GM12878 (cell line): ENCODE measurements around the gene SMIM21. TPM values are rescaled to one million over a fixed set of nuclear protein-coding genes. Genes with fewer than 3 reads are reported as not detected.

Experiments
- ATAC-seq: fragments of 200-7000 bp; cut with Tn5 transposase; 3 replicates; pipeline ENCODE4 v1.9.1; 2020; ENCODE audit warnings: mild to moderate bottlenecking, moderate library complexity
- BruUV-seq: library from RNA; stranded (reverse); fragments of 400-500 nt; replicated peaks from 2 replicates; lab custom pipeline; 2021; lab: Mats Ljungman, UMichigan
- CTCF ChIA-PET: fragments of 300-600 bp; sonication (Branson Sonifier 250); formaldehyde crosslinking; extraction: SDS; loops from one replicate; lab custom pipeline; 2021; ENCODE audit warnings: inconsistent platforms; lab: Yijun Ruan, JAX
- POLR2A ChIA-PET: fragments of 350-600 bp; formaldehyde crosslinking; extraction: SDS; loops from one replicate; lab custom pipeline; 2021; ENCODE audit warnings: inconsistent platforms; lab: Charles Lee
- RAD21 ChIA-PET: fragments of 300-600 bp; sonication (Branson Sonifier 250); formaldehyde crosslinking; loops from one replicate; lab custom pipeline; 2023; ENCODE audit warnings: antibody characterized with exemption; ENCODE audit not compliant: unreplicated experiment; lab: Charles Lee
- SMC1A ChIA-PET: fragments of 300-600 bp; sonication (Branson Sonifier 250); formaldehyde crosslinking; loops from one replicate; lab custom pipeline; 2023; ENCODE audit not compliant: unreplicated experiment, uncharacterized antibody; lab: Charles Lee
- DNase-seq: peaks from one replicate; pipeline ENCODE4 v3.0.0-alpha.2; 2011; ENCODE audit warnings: low read depth, low spot score
- FAIRE-seq: peaks from 3 replicates; lab custom pipeline; 2011; peaks lifted over from hg19 to GRCh38; lab: Jason Lieb, UNC
- H2AFZ ChIP-seq: 2 replicates; pipeline ENCODE4 v1.6.0; 2011; ENCODE audit warnings: low read depth, low read length, control low read depth; ENCODE audit not compliant: control insufficient read depth
- H3K27ac ChIP-seq: 2 replicates; pipeline ENCODE4 v1.5.1; 2011; ENCODE audit warnings: control low read depth; ENCODE audit not compliant: control insufficient read depth, insufficient read depth
- H3K27me3 ChIP-seq, 2 experiments: replicated peaks in 1 of 2; 2 replicates each; pipeline versions ENCODE4 v1.6.0 to v1.6.1; 2011; ENCODE audit warnings: low read length in 1 of 2; ENCODE audit not compliant: control insufficient read depth in 2 of 2, insufficient read depth in 2 of 2
- H3K36me3 ChIP-seq, 2 experiments: 2 replicates each; pipeline ENCODE4 v1.5.1; 2011; ENCODE audit warnings: low read length in 1 of 2; ENCODE audit not compliant: control insufficient read depth in 2 of 2, insufficient read depth in 2 of 2
- H3K4me1 ChIP-seq: 2 replicates; pipeline ENCODE4 v1.6.1; 2011; ENCODE audit warnings: mild to moderate bottlenecking, low read length, moderate library complexity, mixed read lengths; ENCODE audit not compliant: control insufficient read depth, insufficient read depth
- H3K4me2 ChIP-seq: 2 replicates; pipeline ENCODE4 v1.6.0; 2011; ENCODE audit warnings: control low read depth; ENCODE audit not compliant: control insufficient read depth, insufficient read depth
- H3K4me3 ChIP-seq: fragments of 200-600 bp; sonication (generic); 2 replicates; pipeline ENCODE4 v1.5.1; 2016
- H3K79me2 ChIP-seq: 2 replicates; pipeline ENCODE4 v1.6.0; 2011; ENCODE audit warnings: low read length; ENCODE audit not compliant: control insufficient read depth, insufficient read depth
- H3K9ac ChIP-seq: 2 replicates; pipeline ENCODE4 v1.8.0; 2011; ENCODE audit warnings: low read length, control low read depth, mixed read lengths; ENCODE audit not compliant: control insufficient read depth, insufficient read depth
- H3K9me3 ChIP-seq: replicated peaks from 3 replicates; pipeline ENCODE4 v1.5.1; 2011; ENCODE audit warnings: mild to moderate bottlenecking, low read length; ENCODE audit not compliant: control insufficient read depth, insufficient read depth
- H4K20me1 ChIP-seq: 2 replicates; pipeline ENCODE4 v1.6.0; 2011; ENCODE audit not compliant: control insufficient read depth, insufficient read depth
- CBX5 ChIP-seq: sonication (generic); IDR thresholded peaks from 2 replicates; pipeline ENCODE4 v1.6.1; 2016; ENCODE audit warnings: low read depth, moderate library complexity, mild to moderate bottlenecking, inconsistent platforms
- CHD1 ChIP-seq: IDR thresholded peaks from 2 replicates; pipeline ENCODE4 v1.6.1; 2012; ENCODE audit warnings: low read depth, low read length, improper control_type of control experiment
- CREM ChIP-seq: IDR thresholded peaks from 2 replicates; pipeline ENCODE4 v1.6.1; 2014; ENCODE audit warnings: antibody characterized with exemption, low read depth
- GABPA ChIP-seq: IDR thresholded peaks from 2 replicates; pipeline ENCODE4 v1.6.1; 2014; ENCODE audit warnings: antibody characterized with exemption, low read depth, mild to moderate bottlenecking, inconsistent platforms
- HCFC1 ChIP-seq: fragments of 150-350 bp; IDR thresholded peaks from 2 replicates; pipeline ENCODE4 v1.6.1; 2014; ENCODE audit warnings: low read length
- NR2C2 ChIP-seq: IDR thresholded peaks from 2 replicates; pipeline ENCODE4 v1.6.1; 2011; ENCODE audit warnings: borderline replicate concordance, low read depth; ENCODE audit not compliant: control insufficient read depth, insufficient read length
- PRDM15 ChIP-seq: fragments of 450-650 bp; formaldehyde crosslinking; IDR thresholded peaks from 2 replicates; pipeline ENCODE4 v1.4.0; 2020; ENCODE audit warnings: mild to moderate bottlenecking, moderate library complexity
- SIN3A ChIP-seq: IDR thresholded peaks from 2 replicates; pipeline ENCODE4 v1.6.1; 2012; ENCODE audit warnings: low read depth, low read length, improper control_type of control experiment
- ZBTB33 ChIP-seq: fragments of 450-650 bp; IDR thresholded peaks from 2 replicates; pipeline ENCODE4 v1.6.1; 2017; ENCODE audit warnings: mild to moderate bottlenecking
- WGBS: methylation state at CpG from one replicate; pipeline ENCODE4 v1.1.6; 2016; ENCODE audit warnings: low lambda C conversion rate; ENCODE audit not compliant: insufficient replicate concordance, insufficient coverage; ENCODE audit errors: missing lambda C conversion rate; 5-methylcytosine and 5-hydroxymethylcytosine counted together
- in situ Hi-C: fragments of 300-500 bp; cut with MboI; formaldehyde crosslinking; loops from 9 replicates; pipeline ENCODE4 v1.14.3; 2018; ENCODE audit warnings: mixed read lengths
- intact Hi-C: fragments of 100-400 bp; cut with micrococcal nuclease; formaldehyde crosslinking; loops from one replicate; pipeline ENCODE4 v1.14.2; 2022; ENCODE audit not compliant: unreplicated experiment
- polyA plus RNA-seq, 11 experiments: library from polyadenylated mRNA; depleted of rRNA in 4 of 11; unstranded in 6 of 11; stranded (reverse) in 5 of 11; fragments of >200 nt; fragmentation: Nextera tagmentation in 4 of 11; fragmentation: Illumina TruSeq in 1 of 11; extraction: Ambion mirVana in 4 of 11; extraction: Trizol in 1 of 11; gene quantifications; 1 replicate in 1 of 11; 2 replicates in 10 of 11; pipeline versions ENCODE4 v1.2.1 to v1.2.3, GENCODE V29; 2011 to 2016; ENCODE audit warnings: inconsistent platforms in 2 of 11, missing spikeins in 2 of 11, low read depth in 1 of 11
- total RNA-seq, 4 experiments: library from RNA; depleted of rRNA in 3 of 4; stranded (reverse); fragments of >200 nt in 3 of 4; fragmentation: Illumina TruSeq in 1 of 4; extraction: Trizol in 1 of 4; gene quantifications; 2 replicates each; pipeline versions ENCODE4 v1.2.1 to v1.2.3, GENCODE V29; 2013 to 2021
- TF ChIP-seq, protein P1 (sequence below): IDR thresholded peaks from 2 replicates; pipeline ENCODE4 v1.6.1; 2012; ENCODE audit warnings: improper control_type of control experiment, low read depth, low read length; ENCODE audit not compliant: insufficient replicate concordance

Gene SMIM21
- total and polyA plus RNA-seq, 10 of the 15 experiments (the other 5 are each of a cell fraction or from before 2014, with no cell fraction given) = not detected

DNA sequence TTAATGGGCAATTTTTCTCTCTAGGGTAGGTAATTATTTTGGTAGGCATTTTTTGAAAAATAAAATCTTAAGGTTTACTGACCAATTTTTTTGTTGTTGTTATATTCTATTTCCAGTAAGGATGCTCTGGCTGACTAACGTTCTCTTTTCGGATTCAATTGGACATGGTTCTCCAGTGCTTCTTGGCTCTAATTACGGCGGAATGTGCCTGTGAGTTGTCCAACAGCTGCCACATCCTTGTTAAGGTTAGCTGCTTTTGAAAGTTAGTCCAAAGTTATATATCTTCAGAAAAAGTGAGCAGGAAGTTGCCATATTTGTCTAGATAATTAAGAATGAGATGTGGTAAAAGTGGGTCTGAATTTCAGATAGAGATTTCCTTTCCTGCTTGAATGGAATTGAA is 45.8 kb upstream of the SMIM21 start:
- ChIA-PET SMC1A (interaction anchor here (0.7 kb wide), 1 partner anchor 736 kb away, joined by 3 read pairs; no protein-coding TSS in a partner anchor), POLR2A (no interaction called here), RAD21 (no interaction called here), CTCF (no interaction called here)
- intact Hi-C loops (loop anchor here (10.0 kb wide), 1 partner anchor 299 kb away; no protein-coding TSS in a partner anchor), in situ Hi-C loops (loop anchor here (10.0 kb wide), 2 partner anchors 299 to 809 kb away; no protein-coding TSS in a partner anchor)
- FAIRE-seq = no peak
- Histone ChIP-seq H3K4me3 (no peak overlapping the region), H3K4me2 (no peak overlapping the region), H3K27ac (no peak overlapping the region), H2AFZ (no peak overlapping the region), H3K4me1 (no peaks in the 10 kb centered on the region), H3K27me3 (no peaks in the 10 kb centered on the region), H3K36me3 (no peaks in the 10 kb centered on the region), H3K9me3 (no peaks in the 10 kb centered on the region), H3K9ac (no peak overlapping the region), H4K20me1 (no peaks in the 10 kb centered on the region), H3K79me2 (no peaks in the 10 kb centered on the region)
- ATAC-seq = no peak
- no peak for DNase-seq
- no TSS peak for BruUV-seq
- no peak for TF ChIP-seq CREM
- TF ChIP-seq HCFC1 = no peak
- no peak for TF ChIP-seq CHD1
- TF ChIP-seq, protein P1, sequence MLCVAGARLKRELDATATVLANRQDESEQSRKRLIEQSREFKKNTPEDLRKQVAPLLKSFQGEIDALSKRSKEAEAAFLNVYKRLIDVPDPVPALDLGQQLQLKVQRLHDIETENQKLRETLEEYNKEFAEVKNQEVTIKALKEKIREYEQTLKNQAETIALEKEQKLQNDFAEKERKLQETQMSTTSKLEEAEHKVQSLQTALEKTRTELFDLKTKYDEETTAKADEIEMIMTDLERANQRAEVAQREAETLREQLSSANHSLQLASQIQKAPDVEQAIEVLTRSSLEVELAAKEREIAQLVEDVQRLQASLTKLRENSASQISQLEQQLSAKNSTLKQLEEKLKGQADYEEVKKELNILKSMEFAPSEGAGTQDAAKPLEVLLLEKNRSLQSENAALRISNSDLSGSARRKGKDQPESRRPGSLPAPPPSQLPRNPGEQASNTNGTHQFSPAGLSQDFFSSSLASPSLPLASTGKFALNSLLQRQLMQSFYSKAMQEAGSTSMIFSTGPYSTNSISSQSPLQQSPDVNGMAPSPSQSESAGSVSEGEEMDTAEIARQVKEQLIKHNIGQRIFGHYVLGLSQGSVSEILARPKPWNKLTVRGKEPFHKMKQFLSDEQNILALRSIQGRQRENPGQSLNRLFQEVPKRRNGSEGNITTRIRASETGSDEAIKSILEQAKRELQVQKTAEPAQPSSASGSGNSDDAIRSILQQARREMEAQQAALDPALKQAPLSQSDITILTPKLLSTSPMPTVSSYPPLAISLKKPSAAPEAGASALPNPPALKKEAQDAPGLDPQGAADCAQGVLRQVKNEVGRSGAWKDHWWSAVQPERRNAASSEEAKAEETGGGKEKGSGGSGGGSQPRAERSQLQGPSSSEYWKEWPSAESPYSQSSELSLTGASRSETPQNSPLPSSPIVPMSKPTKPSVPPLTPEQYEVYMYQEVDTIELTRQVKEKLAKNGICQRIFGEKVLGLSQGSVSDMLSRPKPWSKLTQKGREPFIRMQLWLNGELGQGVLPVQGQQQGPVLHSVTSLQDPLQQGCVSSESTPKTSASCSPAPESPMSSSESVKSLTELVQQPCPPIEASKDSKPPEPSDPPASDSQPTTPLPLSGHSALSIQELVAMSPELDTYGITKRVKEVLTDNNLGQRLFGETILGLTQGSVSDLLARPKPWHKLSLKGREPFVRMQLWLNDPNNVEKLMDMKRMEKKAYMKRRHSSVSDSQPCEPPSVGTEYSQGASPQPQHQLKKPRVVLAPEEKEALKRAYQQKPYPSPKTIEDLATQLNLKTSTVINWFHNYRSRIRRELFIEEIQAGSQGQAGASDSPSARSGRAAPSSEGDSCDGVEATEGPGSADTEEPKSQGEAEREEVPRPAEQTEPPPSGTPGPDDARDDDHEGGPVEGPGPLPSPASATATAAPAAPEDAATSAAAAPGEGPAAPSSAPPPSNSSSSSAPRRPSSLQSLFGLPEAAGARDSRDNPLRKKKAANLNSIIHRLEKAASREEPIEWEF = no peak
- no peak for TF ChIP-seq CBX5
- no peak for TF ChIP-seq SIN3A
- TF ChIP-seq ZBTB33 = no peak
- no peak for TF ChIP-seq NR2C2
- TF ChIP-seq GABPA = no peak
- TF ChIP-seq PRDM15 (CRISPR knock-in tag) = no peak
- 93% methylated on average over 4 of the region's 4 CpGs for WGBS
